OCI-LY7 (cell line): ENCODE measurements around the gene JAK1.

ENCODE experiments used
- EZH2phosphoT487 ChIP-seq: fragments of 200-600 bp; sonication (generic); IDR thresholded peaks from 2 replicates; pipeline ENCODE4 v1.6.1; 2018; ENCODE audit warnings: low read depth, borderline replicate concordance, mild to moderate bottlenecking, mixed run types, antibody characterized with exemption, low read length, moderate library complexity, mixed read lengths
- TF ChIP-seq, protein P1 (sequence below): fragments of 200-600 bp; sonication (generic); conservative IDR thresholded peaks from 2 replicates; pipeline ENCODE4 v1.5.1; 2014; ENCODE audit warnings: mild to moderate bottlenecking, antibody characterized with exemption, low read length, moderate library complexity, mixed read lengths

- TF ChIP-seq, protein P1, sequence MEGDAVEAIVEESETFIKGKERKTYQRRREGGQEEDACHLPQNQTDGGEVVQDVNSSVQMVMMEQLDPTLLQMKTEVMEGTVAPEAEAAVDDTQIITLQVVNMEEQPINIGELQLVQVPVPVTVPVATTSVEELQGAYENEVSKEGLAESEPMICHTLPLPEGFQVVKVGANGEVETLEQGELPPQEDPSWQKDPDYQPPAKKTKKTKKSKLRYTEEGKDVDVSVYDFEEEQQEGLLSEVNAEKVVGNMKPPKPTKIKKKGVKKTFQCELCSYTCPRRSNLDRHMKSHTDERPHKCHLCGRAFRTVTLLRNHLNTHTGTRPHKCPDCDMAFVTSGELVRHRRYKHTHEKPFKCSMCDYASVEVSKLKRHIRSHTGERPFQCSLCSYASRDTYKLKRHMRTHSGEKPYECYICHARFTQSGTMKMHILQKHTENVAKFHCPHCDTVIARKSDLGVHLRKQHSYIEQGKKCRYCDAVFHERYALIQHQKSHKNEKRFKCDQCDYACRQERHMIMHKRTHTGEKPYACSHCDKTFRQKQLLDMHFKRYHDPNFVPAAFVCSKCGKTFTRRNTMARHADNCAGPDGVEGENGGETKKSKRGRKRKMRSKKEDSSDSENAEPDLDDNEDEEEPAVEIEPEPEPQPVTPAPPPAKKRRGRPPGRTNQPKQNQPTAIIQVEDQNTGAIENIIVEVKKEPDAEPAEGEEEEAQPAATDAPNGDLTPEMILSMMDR = no peak
- no peak for TF ChIP-seq EZH2phosphoT487
Measured at GRCh38 chr1:64980745-64981600, 14.6 kb upstream of the JAK1 start.
